Stimulated activated CD4-positive, alpha-beta T cell treated with anti-CD3 and anti-CD28 coated beads, Interleukin-2, amount 100 ng/mL, for 24 hours (primary cell): Measurements from ENCODE around the gene CYBB.
A peak's percentile ranks its signal among the peaks of the same experiment; 100 is the strongest.

Experiments used
- DNase-seq, 2 donors: peaks; one replicate each; pipeline ENCODE4 v3.0.0-alpha.2; 2020

The CYBB gene

DNA sequence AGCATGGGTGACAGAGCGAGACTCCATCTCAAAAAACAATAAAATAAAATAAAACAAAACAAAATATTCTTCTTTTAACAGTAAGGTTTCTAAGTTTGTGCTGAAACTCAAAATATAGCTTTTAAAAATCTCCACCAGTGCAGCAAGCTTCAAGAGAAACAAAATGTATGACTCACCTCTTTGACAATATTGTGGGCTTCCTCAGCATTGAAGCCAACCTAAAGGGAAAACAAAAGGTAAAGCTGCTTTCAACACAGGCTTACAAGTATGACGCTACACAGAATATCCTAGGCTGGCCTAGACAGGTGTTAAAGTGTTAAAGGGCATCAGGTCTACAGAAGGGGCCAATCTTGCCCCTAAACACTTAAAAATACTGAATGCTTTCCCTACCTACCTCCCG, 66.3 kb downstream of the CYBB start:
- DNase-seq: no peak

DNA sequence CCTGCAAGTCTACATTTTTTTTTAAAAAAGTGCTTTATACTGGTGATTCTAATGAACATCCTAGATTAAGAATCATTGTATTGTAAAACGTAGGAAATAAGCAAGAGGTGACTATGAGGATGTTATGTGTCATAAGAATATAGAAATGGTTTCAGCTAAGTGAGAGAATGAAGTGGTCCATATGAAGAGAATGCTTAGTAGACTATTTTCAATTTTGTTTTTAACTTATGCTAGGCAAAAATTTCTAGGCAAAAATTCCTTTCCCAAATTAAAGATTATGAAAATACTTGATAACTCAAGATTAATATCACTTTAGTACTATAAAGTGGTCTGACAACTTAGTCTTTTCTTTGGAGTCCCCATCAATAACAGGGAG, 66.7 kb downstream of the CYBB start:
- no peak for DNase-seq

DNA sequence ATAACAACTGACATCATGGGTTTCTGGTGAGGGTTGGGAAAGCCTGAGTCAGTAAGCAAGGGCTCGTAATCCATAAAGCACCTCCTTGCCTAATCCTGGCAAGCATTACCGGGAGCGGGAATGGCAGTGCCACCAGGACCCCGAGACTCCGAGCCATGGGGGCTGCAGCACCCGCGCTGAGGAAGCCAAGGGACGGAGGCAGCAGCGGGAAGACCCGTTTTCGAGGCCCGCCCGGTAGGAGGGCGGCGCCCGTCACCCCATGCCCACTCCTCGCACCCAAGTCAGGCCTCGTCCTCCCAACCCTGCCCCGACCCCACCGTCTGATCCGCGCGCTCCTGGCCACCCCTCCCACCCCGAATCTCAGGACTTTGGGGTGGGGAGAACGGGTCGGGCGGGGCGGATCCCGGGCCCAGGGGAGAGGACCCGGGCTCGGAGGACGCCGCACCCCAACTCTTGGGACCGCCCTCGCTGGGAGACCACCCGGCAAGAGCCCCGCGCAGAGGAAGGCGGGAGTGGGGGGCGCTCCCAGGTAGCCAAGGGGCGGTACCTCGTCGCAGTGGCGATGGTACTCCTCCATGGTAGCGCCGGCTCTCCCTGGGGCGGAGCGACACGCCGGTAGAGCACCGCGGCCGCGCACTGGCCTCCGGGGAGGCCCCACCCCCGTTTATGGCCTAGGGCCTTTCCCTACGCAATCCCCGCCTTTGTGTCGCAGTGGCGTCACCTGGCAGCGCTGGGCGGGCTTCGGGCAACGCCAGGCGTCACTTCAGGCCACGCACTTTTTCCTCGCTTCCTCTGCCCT, 67.3 kb downstream of the CYBB start, which contains the start of gene DYNLT3:
Gene DYNLT3 (minus strand): TSS at position 638 of the 799 bp plus-strand sequence. CDS start 61 bp downstream, at position 577.
- DNase-seq: peak; percentile 74 to 77

DNA sequence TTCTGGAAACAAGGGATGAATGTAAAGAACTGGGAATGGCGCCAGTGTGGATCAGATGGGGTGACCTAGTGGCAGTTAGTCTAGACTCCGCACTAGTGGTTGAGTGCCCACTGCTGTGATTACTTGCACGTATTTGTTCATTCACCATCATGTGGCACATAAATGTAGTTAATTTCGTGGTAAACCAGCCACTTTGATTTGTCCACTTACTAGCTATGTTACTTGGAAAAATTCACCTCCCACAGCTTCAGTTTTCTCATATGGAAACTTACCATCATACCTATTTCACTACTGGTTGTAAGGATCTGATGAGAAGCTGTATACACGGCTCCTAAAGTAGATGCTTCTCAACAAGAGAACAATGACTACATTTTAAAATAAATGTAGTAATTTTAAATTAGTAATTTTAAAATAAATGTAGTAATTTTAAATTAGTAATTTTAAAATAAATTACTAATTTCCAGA, 67.9 kb downstream of the CYBB start:
- DNase-seq: no peak

DNA sequence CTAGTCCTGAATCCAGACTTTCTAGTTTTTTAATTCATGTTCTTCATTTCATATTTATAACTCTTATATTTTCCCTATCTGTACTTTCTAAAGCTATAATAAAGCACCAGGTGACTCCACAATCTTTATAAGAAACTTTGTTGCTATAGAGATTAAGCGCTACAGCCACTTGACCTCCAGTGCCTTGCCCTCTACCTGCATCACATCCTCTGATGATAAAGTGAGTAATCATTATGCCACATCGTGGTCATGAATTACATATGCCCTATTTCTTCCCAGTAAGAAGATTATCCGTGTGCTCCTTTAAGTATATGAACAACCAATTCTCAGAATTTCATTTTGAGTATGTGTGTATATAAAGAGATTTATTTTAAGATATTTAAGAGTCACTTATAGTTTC, 74.3 kb downstream of the CYBB start:
- no peak for DNase-seq

DNA sequence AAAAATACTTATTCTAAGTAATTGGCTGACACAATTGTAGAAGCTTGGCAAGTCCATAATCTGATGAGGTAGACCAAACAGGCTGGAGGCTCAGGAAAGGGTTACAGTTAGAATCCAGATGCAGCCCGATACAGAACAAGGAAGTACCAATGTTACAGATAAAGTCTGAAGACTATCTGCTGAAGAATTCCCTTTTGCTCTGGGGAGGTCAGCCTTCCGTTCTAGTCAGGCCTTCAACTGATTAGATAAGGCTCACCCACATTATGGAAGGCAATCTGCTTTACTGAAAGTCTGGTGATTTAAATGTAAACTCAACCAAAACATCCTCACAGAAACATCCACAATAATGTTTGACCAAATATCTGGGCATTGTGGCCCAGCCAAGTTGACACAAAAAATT, 74.9 kb downstream of the CYBB start:
- DNase-seq: no peak

DNA sequence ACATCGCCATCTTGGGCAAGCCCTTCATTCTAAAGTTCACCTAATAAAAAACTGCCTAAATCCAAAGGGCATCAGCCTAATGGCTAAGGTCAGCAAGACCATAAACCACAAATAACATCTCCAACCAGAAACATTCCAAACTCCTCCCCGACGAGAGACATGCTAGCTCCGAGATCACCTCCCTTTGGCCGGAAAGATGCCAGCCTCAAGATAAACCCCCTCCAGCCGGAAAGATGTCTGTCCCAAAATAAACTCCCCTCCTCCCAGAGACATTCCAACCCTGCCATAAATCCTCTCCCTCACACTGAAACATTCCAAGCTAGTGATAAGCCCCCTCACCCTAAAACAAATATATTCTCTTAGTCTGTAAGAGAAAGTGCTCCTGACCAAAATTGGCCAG, 80.9 kb downstream of the CYBB start:
- DNase-seq: no peak

DNA sequence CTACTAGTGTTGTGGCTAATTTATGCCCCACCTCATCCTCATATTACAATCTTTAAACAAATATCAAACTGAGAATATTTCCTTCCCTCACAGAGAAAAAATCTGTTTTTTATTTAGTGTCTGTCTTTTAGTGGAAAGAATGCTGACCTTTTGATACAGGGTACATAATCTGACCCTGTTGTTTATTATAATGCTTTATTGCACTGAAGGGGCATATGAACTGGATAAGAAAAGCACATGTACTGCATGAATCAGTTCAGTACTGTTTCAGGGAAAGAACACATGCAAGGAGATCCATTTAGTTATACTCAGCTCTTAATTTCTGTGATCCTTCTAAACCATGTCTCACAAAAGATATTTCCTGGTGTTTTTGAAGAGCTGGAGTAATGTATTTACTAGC, 83.0 kb downstream of the CYBB start:
- DNase-seq: no peak
